Kidney (tissue), 14 donors: ENCODE results near the gene RAET1L. TPM values are rescaled to one million over a fixed set of nuclear protein-coding genes. Genes with fewer than 3 reads are reported as not detected.

Experiments
- DNase-seq, 5 donors: peaks; one replicate each; pipeline ENCODE4 v3.0.0-alpha.2; 2013 to 2020
- FAIRE-seq: peaks from 2 replicates; lab custom pipeline; 2012; peaks lifted over from hg19 to GRCh38; lab: Jason Lieb, UNC
- H3K27ac ChIP-seq, 2 donors: one replicate each; pipeline ENCODE4 v1.7.0; 2013; ENCODE audit warnings: low read depth in 2 of 2, low read length in 2 of 2, inconsistent platforms in 1 of 2
- H3K27me3 ChIP-seq: one replicate; pipeline ENCODE4 v1.7.1; 2013; ENCODE audit warnings: low read length, inconsistent platforms; ENCODE audit not compliant: control insufficient read depth, insufficient read depth
- H3K36me3 ChIP-seq, 3 donors: one replicate each; pipeline versions ENCODE4 v1.7.0 to v1.7.1; 2013; ENCODE audit warnings: low read length in 3 of 3, control low read depth in 1 of 3, inconsistent platforms in 1 of 3; ENCODE audit not compliant: insufficient read depth in 3 of 3, control insufficient read depth in 2 of 3
- H3K4me1 ChIP-seq, 3 donors: one replicate each; pipeline versions ENCODE4 v1.7.0 to v1.7.1; 2013; ENCODE audit warnings: low read length in 3 of 3, inconsistent platforms in 1 of 3, low read depth in 1 of 3; ENCODE audit not compliant: control insufficient read depth in 2 of 3, insufficient read depth in 2 of 3
- H3K4me3 ChIP-seq, 3 donors: one replicate each; pipeline versions ENCODE4 v1.7.0 to v1.8.1; 2013; ENCODE audit warnings: low read length in 3 of 3, control low read depth in 1 of 3, inconsistent platforms in 1 of 3
- H3K9ac ChIP-seq, 3 donors: one replicate each; pipeline versions ENCODE4 v1.7.0 to v1.7.1; 2013; ENCODE audit warnings: low read length in 3 of 3, control low read depth in 1 of 3, inconsistent platforms in 1 of 3
- H3K9me3 ChIP-seq, 3 donors: one replicate each; pipeline versions ENCODE4 v1.7.0 to v1.7.1; 2013; ENCODE audit warnings: low read length in 3 of 3, control low read depth in 1 of 3, inconsistent platforms in 1 of 3; ENCODE audit not compliant: control insufficient read depth in 2 of 3, insufficient read depth in 1 of 3
- intact Hi-C: fragments of 100-400 bp; cut with DNase I; formaldehyde crosslinking; loops from one replicate; pipeline ENCODE4 v1.11.1; 2022
- polyA plus RNA-seq: library from polyadenylated mRNA; stranded (reverse); fragments of 350-450 nt; fragmentation: Illumina TruSeq; extraction: RNeasy Lipid Tissue Mini Kit (QIAGEN cat#74804); gene quantifications from one replicate; pipeline ENCODE4 v1.2.3, GENCODE V29; 2014; ENCODE audit warnings: low read depth, low replicate concordance; ENCODE audit not compliant: insufficient read depth
- total RNA-seq: library from RNA; stranded (reverse); fragmentation: NEBNext Ultra II Directional; extraction: Animal tissue kit (Norgen Biotek cat#: 25700); gene quantifications from one replicate; pipeline ENCODE4 v1.2.1, GENCODE V29; 2021
- TF ChIP-seq, protein P1 (sequence below): IDR thresholded peaks from 3 replicates; pipeline ENCODE4 v1.5.1; 2012; ENCODE audit warnings: mild to moderate bottlenecking, moderate library complexity, borderline replicate concordance; ENCODE audit not compliant: insufficient read depth; ENCODE audit errors: extremely low read depth
- donor health status: control.
- donor health status: control.
- donor health status: control.
- donor health status: control.
- donor health status: control.
- donor health status: DM: yes; HTN: yes; CAD: no.
- donor health status: Normal renal cell carcinoma (clear cell type).

The RAET1L gene
- total and polyA plus RNA-seq, 2 donors from 2014 or later, result 3.3 TPM; not detected in 1

DNA sequence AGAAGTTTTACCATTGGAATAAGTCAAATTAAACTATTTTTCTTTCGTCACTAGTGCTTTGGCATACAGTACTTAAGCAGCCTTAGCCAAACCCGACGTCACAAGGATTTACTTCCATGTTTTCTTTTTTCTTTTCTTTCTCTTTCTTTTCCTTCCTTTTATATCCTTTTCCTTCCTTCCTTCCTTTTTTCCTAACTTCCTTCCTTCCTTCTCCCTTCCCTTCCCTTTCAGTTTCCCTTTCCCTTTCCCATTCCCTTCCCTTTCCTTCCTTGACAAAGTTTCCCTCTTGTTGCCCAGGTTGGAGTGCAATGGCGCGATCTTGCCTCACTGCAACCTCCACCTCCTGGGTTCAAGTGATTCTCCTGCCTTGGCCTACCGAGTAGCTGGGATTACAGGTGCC is 33.7 kb upstream of the RAET1L start:
- no peak overlapping the region for H3K9ac ChIP-seq
- intact Hi-C loops, result no loop called here
- H3K36me3 ChIP-seq, result no peaks in the 10 kb centered on the region
- no peaks in the 10 kb centered on the region for H3K4me1 ChIP-seq
- no peaks in the 10 kb centered on the region for H3K27me3 ChIP-seq
- TF ChIP-seq, protein P1, sequence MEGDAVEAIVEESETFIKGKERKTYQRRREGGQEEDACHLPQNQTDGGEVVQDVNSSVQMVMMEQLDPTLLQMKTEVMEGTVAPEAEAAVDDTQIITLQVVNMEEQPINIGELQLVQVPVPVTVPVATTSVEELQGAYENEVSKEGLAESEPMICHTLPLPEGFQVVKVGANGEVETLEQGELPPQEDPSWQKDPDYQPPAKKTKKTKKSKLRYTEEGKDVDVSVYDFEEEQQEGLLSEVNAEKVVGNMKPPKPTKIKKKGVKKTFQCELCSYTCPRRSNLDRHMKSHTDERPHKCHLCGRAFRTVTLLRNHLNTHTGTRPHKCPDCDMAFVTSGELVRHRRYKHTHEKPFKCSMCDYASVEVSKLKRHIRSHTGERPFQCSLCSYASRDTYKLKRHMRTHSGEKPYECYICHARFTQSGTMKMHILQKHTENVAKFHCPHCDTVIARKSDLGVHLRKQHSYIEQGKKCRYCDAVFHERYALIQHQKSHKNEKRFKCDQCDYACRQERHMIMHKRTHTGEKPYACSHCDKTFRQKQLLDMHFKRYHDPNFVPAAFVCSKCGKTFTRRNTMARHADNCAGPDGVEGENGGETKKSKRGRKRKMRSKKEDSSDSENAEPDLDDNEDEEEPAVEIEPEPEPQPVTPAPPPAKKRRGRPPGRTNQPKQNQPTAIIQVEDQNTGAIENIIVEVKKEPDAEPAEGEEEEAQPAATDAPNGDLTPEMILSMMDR, result no peak
- H3K27ac ChIP-seq, result no peak overlapping the region
- H3K9me3 ChIP-seq, result no peaks in the 10 kb centered on the region
- DNase-seq, result peak in 1 of 5 donors; percentile 11
- H3K4me3 ChIP-seq, result no peak overlapping the region
- FAIRE-seq, result no peak

DNA sequence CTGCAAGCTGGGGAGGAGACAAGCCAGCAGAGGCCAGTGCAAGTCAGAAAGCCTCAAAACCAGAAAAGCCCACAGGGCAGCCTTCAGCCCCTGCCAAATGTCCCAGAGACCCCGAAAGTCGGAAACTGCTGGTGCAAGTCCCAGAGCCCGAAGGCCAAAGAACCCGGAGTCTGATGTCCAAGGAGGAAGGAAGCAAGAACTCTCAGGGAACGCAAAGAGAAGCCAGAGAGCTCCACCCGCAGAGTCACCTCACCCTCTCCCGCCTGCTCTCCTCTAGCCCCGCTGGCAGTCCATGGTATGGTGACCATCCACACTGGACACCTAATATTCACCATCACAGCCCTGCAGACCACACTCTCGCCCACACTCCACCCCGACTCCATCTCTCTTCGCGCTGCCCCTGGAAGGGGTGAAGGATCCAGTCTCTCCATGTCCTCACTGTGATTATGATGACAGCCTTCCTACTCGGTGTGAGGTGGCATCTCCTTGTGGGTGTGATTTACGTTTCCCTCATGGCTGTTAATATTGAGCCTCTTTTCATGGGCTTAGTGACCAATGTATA is 33.0 kb upstream of the RAET1L start:
- H3K27ac ChIP-seq, result no peak overlapping the region
- H3K4me1 ChIP-seq, result no peaks in the 10 kb centered on the region
- TF ChIP-seq, protein P1, result no peak
- FAIRE-seq (no peak), DNase-seq (peak in 1 of 5 donors; percentile 20)
- no peak overlapping the region for H3K4me3 ChIP-seq
- H3K9me3 ChIP-seq, result no peaks in the 10 kb centered on the region
- no peak overlapping the region for H3K9ac ChIP-seq
- intact Hi-C loops, result no loop called here
- no peaks in the 10 kb centered on the region for H3K27me3 ChIP-seq
- H3K36me3 ChIP-seq, result no peaks in the 10 kb centered on the region

DNA sequence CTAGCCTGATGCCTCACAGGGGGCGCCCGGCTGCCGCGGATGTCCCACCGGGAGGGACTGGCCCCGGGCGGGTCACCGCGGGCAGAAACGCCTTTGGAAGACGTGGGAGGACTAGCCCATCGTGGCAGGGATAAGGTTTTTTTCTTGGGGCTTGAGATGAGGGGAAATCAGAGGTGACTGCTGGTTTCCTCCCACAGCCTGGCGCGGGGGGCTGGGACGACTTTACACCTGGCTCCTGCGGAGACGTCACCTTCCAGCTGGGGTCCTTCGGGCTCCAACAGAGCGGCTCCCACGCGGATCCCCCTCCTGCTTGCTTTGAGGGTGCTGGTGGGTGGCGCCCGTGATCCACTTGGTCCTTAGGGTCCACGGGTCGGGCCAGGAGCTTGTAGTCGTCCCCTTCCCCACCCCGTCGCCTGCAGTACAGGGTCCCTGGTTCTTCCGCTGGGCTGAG is 32.2 kb upstream of the RAET1L start:
- peak in 1 of 5 donors; percentile 26 for DNase-seq

More for the DNA sequence above, 32.2 kb upstream of the RAET1L start:
- TF ChIP-seq, protein P1, result no peak
- Histone ChIP-seq H3K27ac (no peak overlapping the region), H3K9me3 (no peaks in the 10 kb centered on the region), H3K4me1 (no peaks in the 10 kb centered on the region), H3K4me3 (no peak overlapping the region), H3K9ac (no peak overlapping the region), H3K27me3 (no peaks in the 10 kb centered on the region), H3K36me3 (no peaks in the 10 kb centered on the region)
- intact Hi-C loops, result no loop called here
- no peak for FAIRE-seq
